ENCODE results near the gene FHOD3. TPM values are rescaled to one million over a fixed set of nuclear protein-coding genes. Genes with fewer than 3 reads are reported as not detected.

FHOD3 gene
- total and polyA plus RNA-seq, 9 of the 15 experiments (the other 6 are each of a cell fraction or from before 2014, with no cell fraction given): 0.11 TPM; not detected in 8

DNA sequence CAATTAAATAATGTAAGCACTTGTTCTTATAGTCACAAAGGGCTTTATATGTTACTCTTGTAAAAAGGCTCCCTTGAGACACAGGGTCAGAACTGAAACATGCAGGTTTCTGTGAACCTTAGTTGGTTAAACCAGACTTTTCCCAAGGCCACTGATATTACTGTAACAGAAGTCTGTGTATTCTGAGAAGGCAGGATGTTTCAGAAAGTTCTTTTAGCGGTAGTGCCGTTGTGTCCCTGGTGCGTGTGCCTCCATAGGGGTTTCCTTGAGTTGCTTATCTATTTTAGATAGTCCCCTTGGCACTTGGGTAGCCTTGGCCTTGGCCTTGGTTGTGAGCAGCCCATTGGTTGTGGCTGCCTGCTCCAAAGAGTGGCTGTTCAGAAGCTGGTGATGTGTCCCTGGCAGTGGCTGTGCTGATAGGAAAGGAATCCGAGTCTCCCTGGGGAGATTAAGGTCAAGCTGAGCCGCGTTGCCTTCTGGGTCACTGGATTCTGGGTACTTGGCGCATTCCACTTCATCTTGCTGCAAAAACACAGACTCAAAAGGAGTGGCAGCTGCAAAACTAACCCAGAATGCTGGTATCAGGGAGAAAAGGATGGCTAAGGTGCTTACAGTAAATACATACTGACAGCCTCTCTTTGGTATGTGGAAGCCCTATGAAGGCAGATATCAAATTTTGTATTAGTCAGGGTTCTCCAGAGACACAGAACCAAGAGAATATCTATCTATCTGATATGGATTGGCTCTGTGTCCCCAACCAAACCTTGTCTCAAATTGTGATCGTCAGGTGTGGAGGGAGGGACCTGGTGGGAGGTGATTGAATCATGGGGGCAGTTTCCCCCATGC, 69.7 kb downstream of the FHOD3 start:
- Histone ChIP-seq H3K36me3 (ENCODE audit: control insufficient read depth, insufficient read depth, low read length) (no peaks in the 10 kb centered on the region), H3K27me3 (ENCODE audit: control insufficient read depth in 2 of 2, insufficient read depth in 2 of 2, low read length in 2 of 2) (no peaks in the 10 kb centered on the region; a peak in 1 of 5 replicates)
- intact Hi-C loops (cut with micrococcal nuclease): no loop called here

More for the DNA sequence above, 69.7 kb downstream of the FHOD3 start:
- under 1% methylated on average over 8 of the region's 8 CpGs for WGBS (ENCODE audit: insufficient coverage, low coverage, missing lambda C conversion rate)
- POLR2A ChIA-PET: interaction anchor here (1.4 kb wide), 1 partner anchor 8 kb away, joined by 3 read pairs; no protein-coding TSS in a partner anchor
- peak; percentile 32; the same call in 2 of the 3 replicates for ATAC-seq
- Histone ChIP-seq H3K9ac (ENCODE audit: insufficient read depth in 1 of 2, low read depth in 2 of 2, low read length in 2 of 2) (no peak overlapping the region), H3K27ac (ENCODE audit: extremely low read depth, low read depth, low read length) (no peak overlapping the region), H2AFZ (ENCODE audit: low read depth, low read length) (no peak overlapping the region), H3K4me1 (replicated peaks in 1 of 2; ENCODE audit: control insufficient read depth in 2 of 2, insufficient read depth in 2 of 2, low read length in 2 of 2) (no peaks in the 10 kb centered on the region), H3K9me1 (ENCODE audit: control insufficient read depth, insufficient read depth, low read length) (no peaks in the 10 kb centered on the region), H3K79me2 (ENCODE audit: control insufficient read depth, insufficient read depth, low read length) (no peaks in the 10 kb centered on the region), H3K4me3 (no peak overlapping the region), H3K9me3 (replicated peaks; ENCODE audit: control insufficient read depth, insufficient read depth, low read depth, low read length) (no peaks in the 10 kb centered on the region), H3K4me2 (ENCODE audit: insufficient read depth, low read length) (no peak overlapping the region), H4K20me1 (replicated peaks; ENCODE audit: control insufficient read depth, insufficient read depth, low read length) (no peaks in the 10 kb centered on the region)
- no peak for FAIRE-seq
- CTCF ChIA-PET (ENCODE audit: low intra/inter-chr PET ratio): no interaction called here
- in situ Hi-C loops (cut with MboI): loop anchor here (10.0 kb wide), 1 partner anchor 1382 kb away; no protein-coding TSS in a partner anchor
- TF ChIP-seq POU5F1 (IDR thresholded peaks at IDR 0.05; ENCODE audit: borderline replicate concordance, low read depth, low read length, partially characterized antibody) (no peak), ETS2 (tag; IDR thresholded peaks at IDR 0.05; ENCODE audit: borderline replicate concordance, poor library complexity, severe bottlenecking) (no peak), UBTF (IDR thresholded peaks at IDR 0.05; ENCODE audit: borderline replicate concordance in 1 of 2, low read depth in 2 of 2, low read length in 2 of 2) (no peak), TCF7L2 (IDR thresholded peaks at IDR 0.05; ENCODE audit: low read depth, low read length) (no peak), ZKSCAN1 (IDR thresholded peaks at IDR 0.05; ENCODE audit: low read depth, low read length) (no peak)
- TF ChIP-seq, protein P1, sequence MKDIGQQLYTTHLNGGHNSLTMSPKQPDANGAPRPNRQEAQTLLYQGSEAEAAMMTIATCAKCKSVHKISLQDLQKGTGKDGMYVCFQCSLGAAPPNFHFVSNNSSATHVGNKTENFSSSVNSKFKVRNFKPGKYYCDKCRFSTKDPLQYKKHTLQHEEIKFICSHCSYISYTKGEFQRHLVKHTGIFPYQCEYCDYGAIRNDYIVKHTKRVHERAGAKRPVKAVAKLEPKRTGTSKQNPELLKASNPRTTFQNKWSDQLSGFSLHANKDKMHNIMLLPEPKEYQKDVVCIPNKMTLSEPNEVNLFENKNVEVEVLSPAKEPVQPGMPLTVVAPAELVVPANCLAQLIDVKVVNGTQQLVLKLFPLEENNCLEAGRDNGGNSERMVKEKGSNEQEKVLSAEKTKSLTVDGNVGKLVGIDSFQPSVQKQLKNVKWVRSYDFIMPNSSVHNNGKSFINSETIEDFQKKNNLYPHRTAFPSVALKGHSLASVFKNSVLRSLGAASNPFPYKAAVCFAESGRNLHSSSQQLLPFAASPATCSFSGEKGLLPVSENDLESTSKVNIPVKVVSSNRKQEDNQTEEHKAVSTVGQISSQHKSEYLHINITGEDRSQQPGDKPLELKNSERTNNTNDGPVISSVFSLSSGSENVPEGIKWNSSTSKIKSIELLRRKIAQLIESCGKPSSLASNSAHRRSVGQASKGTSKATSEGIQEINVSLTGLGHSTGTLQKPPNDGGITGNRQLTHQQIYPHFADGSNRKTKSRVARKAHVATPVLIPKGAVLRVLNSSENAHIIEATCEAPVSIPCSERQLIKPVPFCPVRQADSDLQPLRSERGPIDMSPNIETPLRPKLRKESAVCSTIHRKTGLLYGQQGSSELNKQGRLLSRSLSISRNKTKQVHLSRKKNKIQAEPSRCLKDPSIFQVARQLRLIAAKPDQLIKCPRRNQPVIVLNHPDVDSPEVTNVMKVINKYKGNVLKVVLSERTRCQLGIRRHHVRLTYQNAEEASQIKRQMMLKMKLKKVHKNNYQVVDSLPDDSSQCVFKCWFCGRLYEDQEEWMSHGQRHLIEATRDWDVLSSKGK (CRISPR knock-in tag; IDR thresholded peaks at IDR 0.05): no peak
- TF ChIP-seq, protein P2, sequence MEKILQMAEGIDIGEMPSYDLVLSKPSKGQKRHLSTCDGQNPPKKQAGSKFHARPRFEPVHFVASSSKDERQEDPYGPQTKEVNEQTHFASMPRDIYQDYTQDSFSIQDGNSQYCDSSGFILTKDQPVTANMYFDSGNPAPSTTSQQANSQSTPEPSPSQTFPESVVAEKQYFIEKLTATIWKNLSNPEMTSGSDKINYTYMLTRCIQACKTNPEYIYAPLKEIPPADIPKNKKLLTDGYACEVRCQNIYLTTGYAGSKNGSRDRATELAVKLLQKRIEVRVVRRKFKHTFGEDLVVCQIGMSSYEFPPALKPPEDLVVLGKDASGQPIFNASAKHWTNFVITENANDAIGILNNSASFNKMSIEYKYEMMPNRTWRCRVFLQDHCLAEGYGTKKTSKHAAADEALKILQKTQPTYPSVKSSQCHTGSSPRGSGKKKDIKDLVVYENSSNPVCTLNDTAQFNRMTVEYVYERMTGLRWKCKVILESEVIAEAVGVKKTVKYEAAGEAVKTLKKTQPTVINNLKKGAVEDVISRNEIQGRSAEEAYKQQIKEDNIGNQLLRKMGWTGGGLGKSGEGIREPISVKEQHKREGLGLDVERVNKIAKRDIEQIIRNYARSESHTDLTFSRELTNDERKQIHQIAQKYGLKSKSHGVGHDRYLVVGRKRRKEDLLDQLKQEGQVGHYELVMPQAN (IDR thresholded peaks at IDR 0.05; ENCODE audit: borderline replicate concordance): no peak
- DNase-seq (ENCODE audit: extremely low read depth in 1 of 4, low spot score in 3 of 4): no peak
- BruUV-seq (replicated peaks): no TSS peak

All from K562 (cell line).